Measurements from ENCODE around the gene EIF4E1B.
"Not testable (repeated sequence)": the region's sequence is repeated elsewhere in the genome, so short reads cannot be mapped to it uniquely, and the experiment has no call there.

EIF4E1B gene, protein sequence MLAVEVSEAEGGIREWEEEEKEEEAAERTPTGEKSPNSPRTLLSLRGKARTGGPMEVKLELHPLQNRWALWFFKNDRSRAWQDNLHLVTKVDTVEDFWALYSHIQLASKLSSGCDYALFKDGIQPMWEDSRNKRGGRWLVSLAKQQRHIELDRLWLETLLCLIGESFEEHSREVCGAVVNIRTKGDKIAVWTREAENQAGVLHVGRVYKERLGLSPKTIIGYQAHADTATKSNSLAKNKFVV

DNA sequence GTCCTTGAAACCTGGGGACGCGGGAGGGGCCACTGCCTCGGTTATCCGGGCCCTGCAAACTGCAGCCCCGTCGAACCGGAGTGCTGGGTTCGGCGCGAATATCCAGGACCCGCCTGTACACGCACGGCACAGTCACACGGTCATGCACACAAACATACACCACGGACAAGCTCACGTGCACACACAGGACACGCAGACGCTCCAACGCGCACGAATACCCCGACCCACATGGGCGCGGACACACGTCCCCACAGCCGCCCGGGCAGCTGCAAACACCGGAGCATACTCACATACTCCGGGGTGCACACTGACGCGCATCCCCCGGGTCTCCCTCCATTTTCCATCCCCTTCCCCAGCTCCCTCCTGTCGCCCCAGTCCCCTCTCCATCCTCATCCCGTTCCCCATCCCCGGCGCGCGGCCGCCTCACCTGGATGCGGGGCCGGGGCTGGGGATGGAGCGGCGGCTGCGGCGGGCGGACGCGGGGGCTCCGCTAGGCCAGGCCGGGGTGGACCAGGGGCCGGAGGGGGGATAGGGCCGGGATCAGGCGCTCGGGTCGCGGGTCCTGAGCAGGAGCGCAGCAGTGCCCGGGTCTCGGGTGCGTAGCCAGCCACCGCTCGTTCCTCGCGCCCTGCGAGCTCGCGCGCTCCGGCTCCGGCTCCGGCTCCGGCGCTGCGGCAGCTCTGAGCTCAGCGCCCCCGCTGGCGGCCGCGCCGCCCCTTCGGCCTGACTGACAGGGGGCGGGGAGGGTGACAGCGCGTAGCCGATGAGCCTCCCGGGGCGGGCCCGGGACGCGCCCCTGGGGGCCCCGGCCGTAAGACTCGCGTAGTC is at the start of gene EIF4E1B, which contains the start of gene SNCB:
TSS of gene EIF4E1B (plus strand) at position 823 of the 828 bp plus-strand sequence. CDS start 12,113 bp downstream, outside the sequence.
TSS of gene SNCB (minus strand) at position 682 of the 828 bp plus-strand sequence. CDS start 880 bp downstream, outside the sequence.
- no peak for DNase-seq

DNA sequence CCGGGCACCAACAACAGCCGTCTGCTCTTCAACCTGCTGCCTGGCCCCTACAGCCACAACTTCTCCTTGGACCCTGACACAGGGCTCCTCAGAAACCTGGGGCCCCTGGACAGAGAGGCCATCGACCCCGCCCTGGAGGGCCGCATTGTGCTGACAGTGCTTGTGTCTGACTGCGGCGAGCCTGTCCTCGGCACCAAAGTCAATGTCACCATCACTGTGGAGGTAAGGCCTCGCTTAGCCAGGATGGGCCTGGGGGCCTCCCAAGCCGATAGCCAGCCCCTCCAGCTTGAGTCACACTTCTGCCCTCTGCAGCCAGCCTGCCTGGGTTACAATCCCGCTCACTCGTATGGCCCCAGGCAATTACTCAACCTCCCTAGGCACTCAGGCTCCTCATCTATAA is 49.1 kb upstream of the EIF4E1B start:
- no peak for DNase-seq

DNA sequence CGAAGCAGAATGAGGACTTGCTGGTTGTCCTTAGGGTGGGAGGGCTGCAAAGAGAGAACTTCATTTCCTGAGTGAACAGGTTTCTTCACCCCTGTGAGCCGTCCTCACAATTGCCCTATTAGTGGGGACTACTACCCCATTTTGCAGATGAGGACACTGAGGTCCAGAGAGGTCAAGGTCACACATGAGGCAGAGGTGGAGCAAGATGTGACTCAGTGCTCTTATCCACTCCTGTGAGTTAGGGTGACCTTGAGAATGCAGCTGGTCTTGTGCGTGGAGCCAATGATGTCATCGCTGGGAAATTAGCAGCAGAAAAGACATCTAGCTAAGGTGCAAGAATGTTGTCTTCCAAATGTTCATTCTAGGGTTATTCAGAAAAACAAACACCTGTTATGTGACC is 47.4 kb upstream of the EIF4E1B start:
- no peak for DNase-seq

DNA sequence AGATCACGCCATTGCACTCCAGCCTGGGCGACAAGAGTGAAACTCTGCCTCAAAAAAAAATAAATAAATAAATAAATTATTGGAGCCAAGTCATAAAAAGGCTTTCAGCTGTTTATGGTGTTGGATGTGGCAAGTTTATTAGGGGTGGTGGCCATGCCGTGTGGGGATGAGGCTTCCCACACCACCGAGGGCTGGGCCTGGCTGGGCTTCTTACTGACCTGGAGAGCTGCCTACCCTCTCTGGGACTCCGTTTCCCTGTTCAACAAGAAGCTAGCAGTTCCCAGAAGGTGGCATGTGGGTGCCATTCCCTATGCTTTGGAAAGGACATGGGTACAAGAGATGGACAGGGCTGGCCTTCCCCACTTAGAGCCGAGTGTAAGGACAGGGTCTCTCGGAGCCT is 43.1 kb upstream of the EIF4E1B start:
- no peak for DNase-seq

DNA sequence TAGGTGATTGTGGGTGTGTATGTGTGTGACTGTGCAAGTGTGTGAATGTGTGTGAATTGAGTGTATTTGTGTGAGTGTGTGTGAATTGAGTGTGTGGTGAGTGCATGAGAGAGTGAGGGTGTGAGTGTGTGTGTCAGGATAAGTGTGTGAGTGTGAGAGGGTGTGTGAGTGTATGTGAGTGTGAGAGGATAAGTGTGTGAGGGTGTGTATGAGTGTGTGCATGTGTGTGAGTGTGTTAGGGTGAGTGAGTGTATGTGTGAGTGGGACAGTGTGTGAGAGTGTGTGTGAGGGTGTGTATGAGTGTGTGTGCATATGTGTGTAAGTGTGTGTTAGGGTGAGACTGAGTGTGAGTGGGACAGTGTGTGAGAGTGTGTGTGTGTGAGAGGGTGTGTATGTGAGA is 42.2 kb upstream of the EIF4E1B start:
- DNase-seq, result no peak

DNA sequence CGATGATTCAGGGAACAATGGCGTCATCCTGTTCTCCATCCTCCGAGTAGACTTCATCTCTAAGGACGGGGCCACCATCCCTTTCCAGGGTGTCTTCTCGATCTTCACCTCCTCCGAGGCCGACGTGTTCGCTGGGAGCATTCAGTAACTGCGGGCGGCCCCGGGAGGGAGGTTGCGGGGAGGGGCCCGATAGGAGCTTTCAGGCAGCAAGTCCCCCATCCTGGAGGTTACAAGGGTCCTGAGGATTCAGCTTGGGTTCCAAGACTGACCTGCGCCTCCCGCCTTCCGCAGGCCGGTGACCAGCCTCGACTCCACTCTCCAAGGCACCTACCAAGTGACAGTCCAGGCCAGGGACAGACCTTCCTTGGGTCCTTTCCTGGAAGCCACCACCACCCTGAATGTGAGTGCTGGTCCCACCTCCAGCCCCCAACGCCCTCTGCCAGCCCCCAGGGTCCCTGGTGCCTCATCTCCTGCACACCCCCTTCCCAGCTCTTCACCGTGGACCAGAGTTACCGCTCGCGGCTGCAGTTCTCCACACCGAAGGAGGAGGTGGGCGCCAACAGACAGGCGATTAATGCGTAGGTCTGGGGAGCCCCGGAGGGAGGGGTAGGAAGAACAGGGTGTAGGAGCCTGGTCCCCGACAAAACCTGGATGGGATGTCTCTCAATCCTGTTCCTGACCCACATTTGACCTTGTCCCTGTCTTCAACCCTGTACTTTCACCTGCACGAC is 41.3 kb upstream of the EIF4E1B start:
- DNase-seq, result no peak

DNA sequence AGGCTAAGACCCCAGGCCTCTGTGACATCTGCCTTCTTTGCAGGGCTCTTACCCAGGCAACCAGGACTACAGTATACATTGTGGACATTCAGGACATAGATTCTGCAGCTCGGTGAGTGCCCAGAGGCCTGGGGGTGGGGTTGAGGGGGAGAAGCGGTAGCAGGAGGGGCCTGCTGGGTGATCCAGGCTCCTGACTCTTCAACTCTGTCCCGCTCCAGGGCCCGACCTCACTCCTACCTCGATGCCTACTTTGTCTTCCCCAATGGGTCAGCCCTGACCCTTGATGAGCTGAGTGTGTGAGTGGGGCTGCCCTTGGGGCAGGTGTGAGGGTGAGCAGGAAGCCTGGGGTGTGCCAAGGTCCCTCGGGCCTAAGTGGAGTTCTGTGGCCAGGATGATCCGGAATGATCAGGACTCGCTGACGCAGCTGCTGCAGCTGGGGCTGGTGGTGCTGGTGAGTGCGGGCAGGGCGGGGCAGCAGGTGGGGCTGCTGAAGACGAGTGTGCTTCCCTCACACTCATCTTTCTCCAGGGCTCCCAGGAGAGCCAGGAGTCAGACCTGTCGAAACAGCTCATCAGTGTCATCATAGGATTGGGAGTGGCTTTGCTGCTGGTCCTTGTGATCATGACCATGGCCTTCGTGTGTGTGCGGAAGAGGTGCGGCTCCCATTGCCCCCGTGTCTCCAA is 40.3 kb upstream of the EIF4E1B start:
- DNase-seq, result no peak

DNA sequence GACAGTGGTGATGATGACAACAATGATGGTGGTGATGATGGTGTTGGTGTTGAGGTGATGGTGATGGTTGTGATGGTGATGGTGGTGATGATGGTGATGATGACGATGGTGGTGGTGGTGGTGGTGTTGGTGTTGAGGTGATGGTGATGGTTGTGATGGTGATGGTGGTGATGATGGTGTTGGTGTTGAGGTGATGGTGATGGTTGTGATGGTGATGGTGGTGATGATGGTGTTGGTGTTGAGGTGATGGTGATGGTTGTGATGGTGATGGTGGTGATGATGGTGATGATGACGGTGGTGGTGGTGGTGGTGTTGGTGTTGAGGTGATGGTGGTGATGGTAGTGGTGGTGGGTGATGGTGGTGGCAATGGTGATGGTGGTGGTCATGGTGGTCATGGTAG is 38.8 kb upstream of the EIF4E1B start:
- not testable (repeated sequence) for DNase-seq

DNA sequence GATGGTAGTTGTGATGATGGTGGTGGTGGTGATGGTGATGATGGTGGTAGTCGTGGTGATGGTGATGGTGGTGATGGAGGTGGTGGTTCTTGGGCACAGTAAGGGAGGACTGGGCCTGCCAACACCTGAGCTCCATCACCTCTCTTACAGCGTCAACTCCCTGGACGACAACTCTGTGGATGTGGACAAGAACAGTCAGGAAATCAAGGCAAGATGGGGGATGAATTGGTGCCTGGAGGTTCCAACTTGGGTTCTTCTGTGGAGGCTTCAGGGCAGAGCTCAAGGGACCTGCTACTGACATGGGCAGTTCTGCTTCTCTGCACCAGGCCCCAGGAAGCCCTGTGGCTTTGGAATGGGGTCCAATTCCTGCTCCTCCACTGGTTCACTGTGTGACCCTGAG is 37.9 kb upstream of the EIF4E1B start:
- no peak for DNase-seq

DNA sequence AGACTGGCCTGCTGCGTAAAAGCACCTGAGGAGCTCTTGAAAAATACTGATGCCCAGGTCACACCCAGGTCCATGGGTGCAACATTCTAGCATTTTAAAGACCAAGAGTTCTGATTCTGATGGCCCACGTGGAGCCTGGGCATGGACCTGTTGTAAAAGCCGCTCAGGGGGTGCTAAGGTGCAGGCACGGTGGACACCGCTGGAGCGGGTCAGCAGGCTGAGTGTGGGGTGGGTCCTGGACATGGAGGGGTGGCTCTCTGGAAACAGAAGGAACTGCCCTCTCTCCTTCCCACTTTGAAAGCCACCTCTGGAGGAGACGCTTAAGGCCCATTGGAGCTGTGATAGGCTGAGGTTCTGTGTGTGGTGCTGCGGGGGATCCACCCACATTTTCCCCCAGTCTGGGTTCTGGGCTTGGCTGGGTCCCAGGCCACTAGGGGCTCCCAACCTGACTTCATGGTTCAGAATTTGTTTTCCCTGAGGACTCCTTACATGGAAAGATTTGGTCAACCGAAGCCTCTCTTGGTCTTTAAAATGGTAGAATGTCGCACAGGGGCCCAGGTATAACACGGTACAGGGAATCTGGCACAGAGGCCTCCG is 37.1 kb upstream of the EIF4E1B start:
- DNase-seq, result no peak

DNA sequence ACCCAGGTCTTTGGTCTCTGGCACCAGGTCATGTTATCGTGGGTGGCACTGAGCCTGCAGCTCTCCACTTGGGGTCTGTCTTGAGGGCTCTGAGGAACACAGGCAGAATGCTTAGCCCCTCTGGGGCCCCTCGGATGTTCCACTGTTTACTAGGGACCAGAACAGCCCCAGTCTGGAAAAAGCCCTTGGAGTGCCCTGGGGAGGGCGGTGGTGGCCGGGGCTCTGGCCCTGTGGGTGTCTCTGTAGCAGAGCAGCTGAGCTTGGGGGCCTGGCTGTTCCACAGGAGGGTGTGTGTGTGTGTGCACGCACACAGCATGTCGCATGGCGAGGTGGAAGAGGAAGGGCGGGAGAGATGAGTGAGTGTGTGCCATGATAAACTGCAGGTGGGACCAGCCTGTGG is 35.9 kb upstream of the EIF4E1B start:
- no peak for DNase-seq

DNA sequence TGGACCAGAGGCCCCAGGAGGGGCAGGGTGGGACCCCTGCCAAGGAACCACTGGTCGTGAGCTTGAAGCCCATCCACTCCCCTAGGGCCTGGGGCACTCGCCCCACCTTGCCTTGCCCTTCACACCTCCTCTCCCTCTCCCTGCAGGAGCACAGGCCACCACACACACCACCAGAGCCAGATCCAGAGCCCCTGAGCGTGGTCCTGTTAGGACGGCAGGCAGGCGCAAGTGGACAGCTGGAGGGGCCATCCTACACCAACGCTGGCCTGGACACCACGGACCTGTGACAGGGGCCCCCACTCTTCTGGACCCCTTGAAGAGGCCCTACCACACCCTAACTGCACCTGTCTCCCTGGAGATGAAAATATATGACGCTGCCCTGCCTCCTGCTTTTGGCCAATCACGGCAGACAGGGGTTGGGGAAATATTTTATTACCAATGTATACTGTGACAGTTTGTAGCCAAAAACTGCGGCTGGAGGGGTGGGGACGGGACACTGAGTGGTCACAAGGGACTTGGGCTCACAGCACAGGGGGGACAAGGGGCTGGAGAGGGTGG is 35.0 kb upstream of the EIF4E1B start:
- DNase-seq, result no peak

DNA sequence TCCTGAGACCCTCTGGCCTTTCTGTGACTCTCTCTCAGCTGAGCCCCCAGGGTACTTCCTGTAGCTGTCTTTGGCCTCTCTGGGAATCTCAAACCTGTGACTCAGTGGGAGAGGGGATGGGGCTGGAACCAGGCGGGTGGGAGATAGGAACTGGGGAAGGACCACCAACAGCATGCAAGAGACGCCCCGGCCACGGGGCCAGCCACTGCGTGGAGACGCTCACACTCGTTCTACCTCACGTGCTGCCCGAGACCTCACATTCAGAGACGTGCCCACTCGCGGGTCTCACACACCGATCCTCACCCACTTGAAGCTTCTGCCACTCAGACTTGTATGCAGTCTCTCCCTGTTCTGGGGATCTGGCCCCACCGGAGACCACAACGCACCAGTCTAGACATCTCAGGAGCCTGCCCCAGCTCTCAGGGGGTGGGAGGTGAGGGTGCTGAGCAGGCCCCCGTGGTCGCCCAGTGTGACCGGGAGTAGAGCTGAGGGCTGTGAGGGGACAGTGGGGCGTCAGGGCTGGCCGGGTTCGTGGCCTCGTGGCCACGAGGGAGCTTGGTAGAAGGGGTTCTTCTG is 34.3 kb upstream of the EIF4E1B start:
- DNase-seq, result no peak

DNA sequence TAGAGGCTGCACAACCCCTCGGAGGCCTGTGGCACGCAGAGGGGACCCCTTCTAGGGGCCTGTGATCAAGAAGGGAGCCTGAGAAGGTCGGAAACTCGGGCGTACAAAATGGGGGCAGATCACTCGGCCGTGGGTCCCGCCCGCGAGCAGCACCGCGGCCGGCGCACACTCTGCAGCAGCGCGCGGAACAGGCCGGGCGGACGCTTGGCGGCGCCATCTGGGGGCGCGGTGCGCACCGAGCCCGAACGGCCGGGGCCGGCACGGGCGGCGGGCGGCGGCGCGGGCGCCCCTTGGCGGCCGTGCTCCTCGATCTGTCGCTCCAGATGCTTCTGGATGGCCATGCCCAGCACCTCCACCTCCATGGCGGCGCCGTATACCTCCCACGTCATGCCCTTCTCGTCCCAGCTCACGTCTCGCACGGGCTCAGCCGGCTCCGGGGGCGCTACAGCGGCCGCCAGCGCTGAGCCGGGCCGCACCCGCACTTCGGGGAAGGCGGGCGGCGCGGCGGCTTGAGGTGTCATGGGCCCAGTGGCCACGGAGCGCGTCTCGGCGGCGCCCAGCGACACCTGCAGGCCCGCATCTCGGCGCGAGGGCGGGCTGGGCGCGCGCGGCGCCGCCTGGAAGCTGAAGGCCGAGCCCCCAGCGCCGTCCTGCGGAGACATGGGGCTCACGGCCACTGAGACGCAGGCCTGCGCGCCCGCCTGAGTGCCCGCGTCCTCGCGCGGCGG is 33.6 kb upstream of the EIF4E1B start:
- DNase-seq, result no peak

DNA sequence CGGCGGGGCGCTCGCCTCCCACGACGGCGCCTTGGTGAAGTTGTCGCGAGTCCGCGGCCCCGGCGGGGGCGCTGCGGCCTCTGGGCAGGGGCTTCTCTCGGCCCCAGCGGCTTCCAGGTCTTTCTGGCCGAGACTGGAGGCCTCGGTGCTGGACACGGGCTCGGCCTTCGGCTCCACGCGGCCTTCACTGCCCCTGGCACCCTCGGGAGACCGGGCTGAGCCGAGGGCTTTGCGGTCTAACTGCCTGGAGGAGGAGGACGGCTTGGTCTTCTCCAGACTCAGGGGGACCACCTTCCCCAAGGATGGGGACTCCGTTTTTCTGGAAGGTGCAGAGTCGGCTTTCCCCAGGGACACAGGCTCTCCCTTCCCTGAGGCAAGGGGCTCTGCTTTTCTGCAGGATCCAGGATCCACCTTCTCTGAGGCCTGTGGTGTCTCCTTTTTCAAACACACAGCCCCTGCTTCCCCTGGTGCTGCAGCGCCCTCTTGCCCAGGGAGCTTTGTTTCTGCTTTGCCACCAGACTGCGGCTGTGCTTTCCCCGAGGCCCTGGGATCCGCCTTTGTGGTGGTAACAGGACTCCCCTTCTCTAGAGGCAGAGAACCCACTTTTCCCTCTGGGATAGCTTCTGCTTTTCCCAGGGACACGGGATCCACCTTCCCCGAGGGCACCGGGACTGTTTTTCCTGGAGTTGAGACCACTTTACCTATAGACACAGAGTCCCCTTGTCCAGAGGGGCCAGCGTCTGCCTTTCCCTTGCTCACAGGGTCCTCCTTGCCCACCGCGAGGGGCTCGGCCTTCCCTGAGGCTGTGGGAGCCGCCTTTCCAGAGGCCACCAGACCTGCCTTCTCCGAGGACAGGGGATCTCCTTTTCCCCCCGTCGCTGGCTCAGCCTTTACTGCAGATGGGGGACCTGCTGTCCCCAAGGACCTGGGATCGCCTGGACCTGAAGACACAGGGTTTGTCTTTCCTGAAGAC is 32.8 kb upstream of the EIF4E1B start:
- no peak for DNase-seq

DNA sequence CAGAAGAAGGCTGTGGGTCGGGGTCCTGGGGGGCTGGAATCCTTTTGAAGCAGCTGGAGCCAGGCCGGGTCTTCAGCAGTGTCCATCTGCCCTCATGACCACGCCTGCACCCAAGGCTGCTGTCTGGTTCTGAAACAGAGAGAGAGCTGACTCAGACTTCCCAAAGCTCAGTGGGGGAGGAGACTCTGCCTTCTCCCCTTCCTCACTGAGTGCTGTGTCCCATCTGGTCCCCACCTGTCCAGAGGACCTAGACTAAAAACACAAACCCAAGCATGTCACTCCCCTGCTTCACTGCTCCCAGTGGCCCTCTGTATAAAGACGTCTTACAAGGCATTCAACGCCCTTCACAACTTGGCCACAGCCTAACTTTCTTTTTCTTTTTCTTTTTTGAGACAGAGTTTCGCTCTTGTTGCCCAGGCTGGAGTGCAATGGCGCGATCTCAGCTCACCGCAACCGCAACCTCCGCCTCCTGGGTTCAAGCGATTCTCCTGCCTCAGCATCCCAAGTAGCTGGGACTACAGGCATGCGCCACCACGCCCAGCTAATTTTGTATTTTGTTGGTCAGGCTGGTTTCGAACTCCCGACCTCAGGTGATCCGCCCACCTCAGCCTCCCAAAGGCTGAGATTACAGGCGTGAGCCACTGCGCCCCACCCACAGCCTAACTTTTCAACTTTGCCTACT is 30.6 kb upstream of the EIF4E1B start:
- DNase-seq, result not testable (repeated sequence)

DNA sequence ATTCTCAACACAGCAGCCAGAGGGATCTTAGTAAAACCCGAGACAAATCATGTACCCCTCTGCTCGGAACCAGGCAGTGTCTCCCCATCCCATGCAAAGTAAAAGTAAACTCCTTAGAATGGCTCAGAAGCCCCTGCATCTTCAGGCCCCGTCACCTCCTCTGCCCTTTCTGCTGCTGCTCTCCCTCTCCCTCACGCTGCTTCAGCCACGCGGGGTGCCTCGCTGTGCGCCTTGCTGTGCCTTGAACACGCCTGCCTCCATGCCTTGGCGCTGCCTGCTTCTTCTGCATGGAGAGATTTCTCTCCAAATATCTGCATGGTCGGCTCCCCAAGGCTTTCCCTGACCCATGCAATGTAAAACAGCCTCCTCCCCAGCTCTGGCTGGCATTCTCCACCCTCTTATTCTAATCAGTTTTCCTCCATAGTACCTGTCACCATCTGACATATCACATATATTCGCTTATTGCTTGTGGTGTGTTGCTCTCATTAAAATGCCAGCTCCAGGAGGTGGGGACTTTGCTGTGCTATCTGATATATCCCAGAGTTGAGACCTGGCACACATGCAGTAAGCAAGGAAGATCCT is 28.5 kb upstream of the EIF4E1B start:
- no peak for DNase-seq

DNA sequence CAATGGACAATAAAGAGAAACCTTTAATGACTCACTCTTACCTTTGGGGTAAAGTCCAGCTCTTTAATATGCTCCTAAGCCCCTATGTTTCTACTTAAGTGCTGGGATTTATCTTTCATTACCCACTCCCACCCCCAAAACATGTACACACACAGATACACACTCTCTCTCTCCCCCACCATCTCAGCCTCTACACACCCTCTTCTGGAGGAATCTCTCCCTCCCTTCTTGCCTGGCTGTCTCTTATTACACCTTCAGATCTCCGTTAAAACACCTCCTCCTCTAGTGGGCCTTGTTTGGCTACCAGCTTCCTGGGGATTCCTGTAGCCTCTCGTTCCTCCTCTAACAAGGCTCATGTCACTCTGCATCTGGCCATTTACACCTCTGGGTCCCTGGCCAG is 27.4 kb upstream of the EIF4E1B start:
- no peak for DNase-seq

DNA sequence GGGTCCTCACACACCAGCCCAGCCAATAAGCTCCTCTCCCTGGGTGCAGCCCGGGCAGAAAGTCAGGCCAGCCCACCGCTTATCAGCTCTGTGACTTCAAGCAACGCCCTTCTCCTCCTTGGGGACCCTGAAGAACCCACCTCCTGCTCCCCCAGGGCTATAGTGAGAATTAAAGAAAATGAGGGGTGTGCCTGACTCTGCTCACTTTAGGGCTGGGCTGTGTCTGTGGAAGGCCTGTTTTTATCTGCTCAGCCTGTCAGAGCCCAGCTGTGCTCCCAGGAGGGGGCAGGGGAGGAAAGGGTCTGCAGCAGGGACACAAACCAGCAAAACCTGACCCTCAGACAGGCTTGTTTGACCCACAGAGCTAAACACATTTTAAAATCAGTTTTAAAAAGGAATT is 24.4 kb upstream of the EIF4E1B start:
- no peak for DNase-seq
